ENCODE measurements around the gene RASGEF1B.

DNA sequence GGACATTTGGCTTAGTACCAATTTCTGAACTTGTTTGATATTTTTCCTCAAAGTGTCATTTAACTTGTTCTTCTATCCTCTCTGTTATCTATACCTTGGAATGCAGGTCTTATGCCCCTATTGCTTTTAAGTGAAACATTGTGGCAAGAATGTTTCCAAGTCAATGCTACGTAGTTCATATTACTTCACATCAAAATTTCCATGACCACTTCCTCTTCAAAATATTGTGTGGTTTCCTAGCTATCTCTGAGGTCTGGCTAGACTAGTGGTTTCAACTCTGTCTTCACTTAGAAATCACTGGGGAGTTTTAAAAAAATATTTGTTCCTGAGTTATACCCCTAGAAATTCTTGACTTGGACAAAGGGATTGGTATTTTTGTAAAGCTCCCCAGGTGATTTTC, 20.2 kb upstream of the RASGEF1B start:
- TF ChIP-seq, protein P1, sequence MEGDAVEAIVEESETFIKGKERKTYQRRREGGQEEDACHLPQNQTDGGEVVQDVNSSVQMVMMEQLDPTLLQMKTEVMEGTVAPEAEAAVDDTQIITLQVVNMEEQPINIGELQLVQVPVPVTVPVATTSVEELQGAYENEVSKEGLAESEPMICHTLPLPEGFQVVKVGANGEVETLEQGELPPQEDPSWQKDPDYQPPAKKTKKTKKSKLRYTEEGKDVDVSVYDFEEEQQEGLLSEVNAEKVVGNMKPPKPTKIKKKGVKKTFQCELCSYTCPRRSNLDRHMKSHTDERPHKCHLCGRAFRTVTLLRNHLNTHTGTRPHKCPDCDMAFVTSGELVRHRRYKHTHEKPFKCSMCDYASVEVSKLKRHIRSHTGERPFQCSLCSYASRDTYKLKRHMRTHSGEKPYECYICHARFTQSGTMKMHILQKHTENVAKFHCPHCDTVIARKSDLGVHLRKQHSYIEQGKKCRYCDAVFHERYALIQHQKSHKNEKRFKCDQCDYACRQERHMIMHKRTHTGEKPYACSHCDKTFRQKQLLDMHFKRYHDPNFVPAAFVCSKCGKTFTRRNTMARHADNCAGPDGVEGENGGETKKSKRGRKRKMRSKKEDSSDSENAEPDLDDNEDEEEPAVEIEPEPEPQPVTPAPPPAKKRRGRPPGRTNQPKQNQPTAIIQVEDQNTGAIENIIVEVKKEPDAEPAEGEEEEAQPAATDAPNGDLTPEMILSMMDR (IDR thresholded peaks at IDR 0.05), result no peak
- no peak for TF ChIP-seq POLR2A (IDR thresholded peaks at IDR 0.05)

All from thyroid gland (tissue), 4 donors.